ENCODE results near the gene ZDHHC5. TPM values are rescaled to one million over a fixed set of nuclear protein-coding genes. Genes with fewer than 3 reads are reported as not detected.

The ZDHHC5 gene, protein sequence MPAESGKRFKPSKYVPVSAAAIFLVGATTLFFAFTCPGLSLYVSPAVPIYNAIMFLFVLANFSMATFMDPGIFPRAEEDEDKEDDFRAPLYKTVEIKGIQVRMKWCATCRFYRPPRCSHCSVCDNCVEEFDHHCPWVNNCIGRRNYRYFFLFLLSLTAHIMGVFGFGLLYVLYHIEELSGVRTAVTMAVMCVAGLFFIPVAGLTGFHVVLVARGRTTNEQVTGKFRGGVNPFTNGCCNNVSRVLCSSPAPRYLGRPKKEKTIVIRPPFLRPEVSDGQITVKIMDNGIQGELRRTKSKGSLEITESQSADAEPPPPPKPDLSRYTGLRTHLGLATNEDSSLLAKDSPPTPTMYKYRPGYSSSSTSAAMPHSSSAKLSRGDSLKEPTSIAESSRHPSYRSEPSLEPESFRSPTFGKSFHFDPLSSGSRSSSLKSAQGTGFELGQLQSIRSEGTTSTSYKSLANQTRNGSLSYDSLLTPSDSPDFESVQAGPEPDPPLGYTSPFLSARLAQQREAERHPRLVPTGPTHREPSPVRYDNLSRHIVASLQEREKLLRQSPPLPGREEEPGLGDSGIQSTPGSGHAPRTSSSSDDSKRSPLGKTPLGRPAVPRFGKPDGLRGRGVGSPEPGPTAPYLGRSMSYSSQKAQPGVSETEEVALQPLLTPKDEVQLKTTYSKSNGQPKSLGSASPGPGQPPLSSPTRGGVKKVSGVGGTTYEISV
- 10 to 100 TPM; 61.4 to 98.4 (median 76.7) TPM for total RNA-seq

DNA sequence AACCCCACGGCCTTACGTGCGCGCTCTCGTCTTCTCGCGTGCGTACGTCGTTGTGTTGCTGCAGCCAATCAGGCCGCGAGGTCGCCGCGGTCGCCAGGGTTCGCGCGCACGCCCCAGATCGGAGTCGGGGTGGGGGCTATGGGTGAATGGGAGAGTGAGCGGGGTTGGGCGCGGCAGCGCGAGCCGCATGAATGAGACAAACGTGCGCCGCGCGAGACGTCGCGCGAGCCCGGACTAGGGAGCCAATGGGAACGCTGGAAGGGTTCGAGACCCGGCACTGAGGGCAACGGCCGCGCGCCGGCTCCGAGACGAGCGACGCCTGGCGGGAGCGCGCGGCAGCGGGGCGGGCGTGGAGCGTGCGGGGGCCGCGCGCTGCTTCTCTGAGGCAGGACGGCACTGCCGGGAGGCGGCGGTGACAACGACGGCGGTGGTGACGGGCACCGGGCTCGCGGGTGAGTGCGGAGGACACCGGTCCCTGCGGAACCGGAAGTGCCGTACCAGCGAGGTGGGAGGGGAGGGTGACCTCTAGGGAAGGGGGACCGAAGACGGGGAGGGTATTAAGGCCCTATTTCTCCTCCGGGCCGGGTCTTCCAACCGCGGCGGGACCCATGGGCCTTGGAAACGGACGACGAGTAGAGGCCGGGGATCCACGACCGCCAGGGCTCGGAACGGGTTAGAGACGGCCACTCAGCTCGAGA, at the start of gene ZDHHC5:
Gene ZDHHC5, plus strand, starts transcription at position 379 of the 698 bp plus-strand sequence. CDS start 4,977 bp downstream, outside the sequence.
- WGBS, 2 donors, result 0% methylated on average over 10 of the region's 96 CpGs; no CpG with 5 or more reads in 1 of the 2 donors
- DNase-seq, result peak; percentile 98
- H3K4me3 ChIP-seq, result peak within 1 kb of the TSS; percentile 72 to 89 (median 85)
- H3K27me3 ChIP-seq, result no peaks in the 10 kb centered on the region
- no peaks in the 10 kb centered on the region for H3K9me3 ChIP-seq
- intact Hi-C loops (cut with DNase I), result no loop called here
- TF ChIP-seq, protein P1, sequence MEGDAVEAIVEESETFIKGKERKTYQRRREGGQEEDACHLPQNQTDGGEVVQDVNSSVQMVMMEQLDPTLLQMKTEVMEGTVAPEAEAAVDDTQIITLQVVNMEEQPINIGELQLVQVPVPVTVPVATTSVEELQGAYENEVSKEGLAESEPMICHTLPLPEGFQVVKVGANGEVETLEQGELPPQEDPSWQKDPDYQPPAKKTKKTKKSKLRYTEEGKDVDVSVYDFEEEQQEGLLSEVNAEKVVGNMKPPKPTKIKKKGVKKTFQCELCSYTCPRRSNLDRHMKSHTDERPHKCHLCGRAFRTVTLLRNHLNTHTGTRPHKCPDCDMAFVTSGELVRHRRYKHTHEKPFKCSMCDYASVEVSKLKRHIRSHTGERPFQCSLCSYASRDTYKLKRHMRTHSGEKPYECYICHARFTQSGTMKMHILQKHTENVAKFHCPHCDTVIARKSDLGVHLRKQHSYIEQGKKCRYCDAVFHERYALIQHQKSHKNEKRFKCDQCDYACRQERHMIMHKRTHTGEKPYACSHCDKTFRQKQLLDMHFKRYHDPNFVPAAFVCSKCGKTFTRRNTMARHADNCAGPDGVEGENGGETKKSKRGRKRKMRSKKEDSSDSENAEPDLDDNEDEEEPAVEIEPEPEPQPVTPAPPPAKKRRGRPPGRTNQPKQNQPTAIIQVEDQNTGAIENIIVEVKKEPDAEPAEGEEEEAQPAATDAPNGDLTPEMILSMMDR (IDR thresholded peaks at IDR 0.05), result peak; percentile 29 to 82 (median 70)
- peak in 3 of 4 donors; percentile 76 to 94 (median 90) for TF ChIP-seq POLR2A (IDR thresholded peaks at IDR 0.05)
- H3K27ac ChIP-seq, result peak within 1 kb of the TSS; percentile 96 to 100 (median 98)
- peaks cover 0 to 17% (median 5%) of the 10 kb centered on the region in 3 donors for H3K36me3 ChIP-seq
- peaks cover 14 to 56% (median 29%) of the 10 kb centered on the region in 3 donors for H3K4me1 ChIP-seq

DNA sequence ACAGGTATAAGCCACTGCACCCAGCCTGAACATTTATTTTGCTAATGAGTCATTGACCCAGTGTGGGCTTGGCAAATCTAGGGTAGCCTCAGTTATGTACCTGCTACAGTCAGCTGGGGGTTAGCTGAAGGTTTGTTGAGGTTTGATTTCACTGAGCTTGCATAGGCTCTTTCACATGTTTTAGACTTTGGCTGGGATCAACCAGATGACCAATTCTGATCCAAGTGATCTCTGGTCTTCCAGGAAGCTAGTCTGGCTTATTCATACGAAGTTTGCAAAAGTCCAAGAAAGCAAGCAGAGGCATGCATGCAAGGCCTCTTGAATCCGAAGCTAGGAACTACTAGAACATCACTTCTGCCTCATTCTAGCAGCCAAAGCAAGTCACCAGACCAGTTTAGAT, 49.5 kb upstream of the ZDHHC5 start:
- Histone ChIP-seq H3K27ac (peak overlapping the region in 2 of 4 donors; percentile 8 to 40), H3K4me1 (peaks cover 0 to 12% (median 0%) of the 10 kb centered on the region in 3 donors), H3K9me3 (peaks cover 0 to 10% (median 0%) of the 10 kb centered on the region in 3 donors), H3K27me3 (no peaks in the 10 kb centered on the region), H3K36me3 (peaks cover 0 to 31% (median 4%) of the 10 kb centered on the region in 3 donors), H3K4me3 (no peak overlapping the region)
- intact Hi-C loops (cut with DNase I), result no loop called here
- 41 to 56% methylated on average over 2 of the region's 2 CpGs for WGBS, 2 donors
- no peak for TF ChIP-seq POLR2A (IDR thresholded peaks at IDR 0.05)
- TF ChIP-seq, protein P1 (IDR thresholded peaks at IDR 0.05), result no peak
- DNase-seq, result no peak

DNA sequence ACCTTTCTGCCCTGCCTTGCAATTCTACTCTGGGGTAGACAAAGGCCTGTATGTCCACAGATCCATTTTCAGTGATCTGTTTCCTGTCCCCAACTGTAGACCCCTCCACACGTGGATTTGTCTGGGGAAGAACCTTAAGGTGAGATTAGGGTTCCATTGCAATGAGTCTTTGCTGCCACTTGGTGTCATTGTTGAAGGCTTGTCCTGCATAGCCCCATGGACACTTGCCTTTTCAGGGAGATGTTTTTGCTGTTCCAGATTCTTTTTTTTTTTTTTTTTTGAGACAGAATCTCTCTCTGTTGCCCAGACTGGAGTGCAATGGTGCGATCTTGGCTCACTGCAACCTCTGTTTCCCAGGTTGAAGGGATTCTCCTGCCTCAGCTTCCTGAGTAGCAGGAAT, 48.6 kb upstream of the ZDHHC5 start:
- no peak for TF ChIP-seq POLR2A (IDR thresholded peaks at IDR 0.05)
- TF ChIP-seq, protein P1 (IDR thresholded peaks at IDR 0.05), result no peak
- 85 to 90% methylated on average over 2 of the region's 2 CpGs for WGBS, 2 donors
- DNase-seq, result no peak
- H3K4me3 ChIP-seq, result no peak overlapping the region
- H3K27ac ChIP-seq, result peak overlapping the region in 3 of 4 donors; percentile 8 to 29 (median 23)
- peaks cover 0 to 10% (median 0%) of the 10 kb centered on the region in 3 donors for H3K9me3 ChIP-seq
- intact Hi-C loops (cut with DNase I), result no loop called here
- peaks cover 0 to 22% (median 0%) of the 10 kb centered on the region in 3 donors for H3K36me3 ChIP-seq
- H3K27me3 ChIP-seq, result no peaks in the 10 kb centered on the region
- peaks cover 0 to 12% (median 0%) of the 10 kb centered on the region in 3 donors for H3K4me1 ChIP-seq

DNA sequence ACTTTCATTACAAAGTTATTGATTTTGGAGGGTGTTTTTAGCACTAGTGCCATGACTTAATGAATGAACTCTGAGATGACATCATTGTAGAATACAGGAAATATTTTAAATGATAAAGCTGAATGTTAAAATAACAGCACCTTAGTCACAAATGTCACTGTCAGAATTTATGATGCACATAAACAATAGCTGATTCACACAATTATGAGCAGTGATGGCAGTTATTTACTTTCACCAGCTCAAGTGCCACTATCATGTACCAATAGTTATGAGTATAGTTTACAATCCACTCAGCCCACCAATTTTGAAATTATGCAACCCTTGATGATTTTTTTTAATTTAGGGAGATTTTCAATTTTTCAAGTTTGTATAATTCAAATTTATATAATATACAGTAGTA, 47.4 kb upstream of the ZDHHC5 start:
- no peak for DNase-seq

More for the DNA sequence above, 47.4 kb upstream of the ZDHHC5 start:
- H3K4me3 ChIP-seq, result no peak overlapping the region
- peaks cover 0 to 12% (median 0%) of the 10 kb centered on the region in 3 donors for H3K4me1 ChIP-seq
- H3K9me3 ChIP-seq, result peaks cover 0 to 10% (median 0%) of the 10 kb centered on the region in 3 donors
- intact Hi-C loops (cut with DNase I), result no loop called here
- peaks cover 0 to 11% (median 0%) of the 10 kb centered on the region in 3 donors for H3K36me3 ChIP-seq
- TF ChIP-seq POLR2A (IDR thresholded peaks at IDR 0.05), result no peak
- TF ChIP-seq, protein P1 (IDR thresholded peaks at IDR 0.05), result no peak
- H3K27ac ChIP-seq, result no peak overlapping the region
- H3K27me3 ChIP-seq, result no peaks in the 10 kb centered on the region

All from esophagus squamous epithelium (tissue), 5 donors.